Lower leg skin (tissue), 3 donors: ENCODE results near the gene HCN4.

ENCODE experiments used
- POLR2A ChIP-seq, 2 donors: fragments of 450-650 bp; IDR thresholded peaks; one replicate each; pipeline ENCODE4 v1.6.1; 2016 to 2017; ENCODE audit warnings: antibody characterized with exemption in 2 of 2, mild to moderate bottlenecking in 1 of 2, moderate library complexity in 1 of 2
- TF ChIP-seq, protein P1 (sequence below), 3 donors: fragments of 450-650 bp; IDR thresholded peaks; one replicate each; pipeline ENCODE4 v1.5.1; 2016; ENCODE audit warnings: antibody characterized with exemption in 3 of 3, mild to moderate bottlenecking in 3 of 3, moderate library complexity in 2 of 3

DNA sequence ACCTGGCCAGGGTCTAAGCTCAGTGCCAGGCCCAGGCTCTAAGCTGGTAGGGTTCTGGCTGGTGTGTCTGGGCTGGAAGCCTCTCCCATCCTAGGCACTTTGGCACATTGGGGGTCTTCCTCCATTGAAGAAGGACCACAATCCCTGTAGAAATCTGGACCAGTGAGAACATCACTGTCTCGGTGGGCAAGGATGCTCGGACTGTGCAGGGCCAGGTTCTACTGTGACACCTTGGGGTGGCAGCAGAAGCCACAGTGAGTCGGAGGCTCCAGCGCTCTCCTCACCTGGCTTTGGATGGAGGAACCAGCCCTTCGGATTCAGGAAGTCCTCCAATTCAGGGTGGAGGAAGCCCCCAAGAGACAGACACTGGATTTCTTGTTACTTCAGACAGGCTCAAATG, 17.5 kb upstream of the HCN4 start:
- TF ChIP-seq POLR2A (IDR thresholded peaks at IDR 0.05) = no peak
- TF ChIP-seq, protein P1, sequence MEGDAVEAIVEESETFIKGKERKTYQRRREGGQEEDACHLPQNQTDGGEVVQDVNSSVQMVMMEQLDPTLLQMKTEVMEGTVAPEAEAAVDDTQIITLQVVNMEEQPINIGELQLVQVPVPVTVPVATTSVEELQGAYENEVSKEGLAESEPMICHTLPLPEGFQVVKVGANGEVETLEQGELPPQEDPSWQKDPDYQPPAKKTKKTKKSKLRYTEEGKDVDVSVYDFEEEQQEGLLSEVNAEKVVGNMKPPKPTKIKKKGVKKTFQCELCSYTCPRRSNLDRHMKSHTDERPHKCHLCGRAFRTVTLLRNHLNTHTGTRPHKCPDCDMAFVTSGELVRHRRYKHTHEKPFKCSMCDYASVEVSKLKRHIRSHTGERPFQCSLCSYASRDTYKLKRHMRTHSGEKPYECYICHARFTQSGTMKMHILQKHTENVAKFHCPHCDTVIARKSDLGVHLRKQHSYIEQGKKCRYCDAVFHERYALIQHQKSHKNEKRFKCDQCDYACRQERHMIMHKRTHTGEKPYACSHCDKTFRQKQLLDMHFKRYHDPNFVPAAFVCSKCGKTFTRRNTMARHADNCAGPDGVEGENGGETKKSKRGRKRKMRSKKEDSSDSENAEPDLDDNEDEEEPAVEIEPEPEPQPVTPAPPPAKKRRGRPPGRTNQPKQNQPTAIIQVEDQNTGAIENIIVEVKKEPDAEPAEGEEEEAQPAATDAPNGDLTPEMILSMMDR (IDR thresholded peaks at IDR 0.05) = no peak
